ENCODE data around the gene PHLDB1.

PHLDB1 gene

DNA sequence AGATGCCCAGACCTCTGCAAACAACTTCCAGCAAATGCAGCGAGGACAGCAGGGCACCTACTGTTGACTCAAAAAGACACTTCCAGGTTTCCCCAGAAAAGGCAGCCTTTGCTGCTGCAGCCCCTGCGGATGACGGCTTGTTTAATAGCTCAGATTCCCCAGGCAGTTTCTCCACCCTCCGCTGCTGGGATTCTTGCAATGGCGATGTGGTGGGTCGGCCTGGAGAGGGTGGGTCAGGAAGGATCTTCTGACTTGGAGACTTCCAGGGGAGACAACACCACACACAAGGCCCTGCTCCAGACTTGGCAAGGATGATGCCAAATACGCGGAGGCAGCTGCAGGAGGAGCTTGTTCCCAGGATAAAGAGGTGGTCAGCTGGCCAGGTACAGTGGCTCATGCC, 89.9 kb downstream of the PHLDB1 start:
- H3K4me1 ChIP-seq (ENCODE audit: control insufficient read depth, low read length) = peaks cover 7% of the 10 kb centered on the region
- H3F3A ChIP-seq (ENCODE audit: control insufficient read depth, insufficient read depth) = no peaks in the 10 kb centered on the region
- TF ChIP-seq, protein P1, sequence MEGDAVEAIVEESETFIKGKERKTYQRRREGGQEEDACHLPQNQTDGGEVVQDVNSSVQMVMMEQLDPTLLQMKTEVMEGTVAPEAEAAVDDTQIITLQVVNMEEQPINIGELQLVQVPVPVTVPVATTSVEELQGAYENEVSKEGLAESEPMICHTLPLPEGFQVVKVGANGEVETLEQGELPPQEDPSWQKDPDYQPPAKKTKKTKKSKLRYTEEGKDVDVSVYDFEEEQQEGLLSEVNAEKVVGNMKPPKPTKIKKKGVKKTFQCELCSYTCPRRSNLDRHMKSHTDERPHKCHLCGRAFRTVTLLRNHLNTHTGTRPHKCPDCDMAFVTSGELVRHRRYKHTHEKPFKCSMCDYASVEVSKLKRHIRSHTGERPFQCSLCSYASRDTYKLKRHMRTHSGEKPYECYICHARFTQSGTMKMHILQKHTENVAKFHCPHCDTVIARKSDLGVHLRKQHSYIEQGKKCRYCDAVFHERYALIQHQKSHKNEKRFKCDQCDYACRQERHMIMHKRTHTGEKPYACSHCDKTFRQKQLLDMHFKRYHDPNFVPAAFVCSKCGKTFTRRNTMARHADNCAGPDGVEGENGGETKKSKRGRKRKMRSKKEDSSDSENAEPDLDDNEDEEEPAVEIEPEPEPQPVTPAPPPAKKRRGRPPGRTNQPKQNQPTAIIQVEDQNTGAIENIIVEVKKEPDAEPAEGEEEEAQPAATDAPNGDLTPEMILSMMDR (IDR thresholded peaks at IDR 0.05; ENCODE audit: low read depth, low read length, poor library complexity, severe bottlenecking) = no peak
- no peak for TF ChIP-seq EZH2phosphoT487 (IDR thresholded peaks at IDR 0.05; ENCODE audit: borderline replicate concordance, low read length)
- no peaks in the 10 kb centered on the region for H3K36me3 ChIP-seq (ENCODE audit: control insufficient read depth, low read length)
- no peaks in the 10 kb centered on the region for H3K9me3 ChIP-seq (ENCODE audit: control insufficient read depth, insufficient read depth, low read length)
- no peak overlapping the region for H3K4me2 ChIP-seq (ENCODE audit: low read length)
- no peak overlapping the region for H3K4me3 ChIP-seq (ENCODE audit: low read length)
- H3K27me3 ChIP-seq (ENCODE audit: control insufficient read depth, low read length) = no peaks in the 10 kb centered on the region
- H4K20me1 ChIP-seq (ENCODE audit: control insufficient read depth, insufficient read depth, low read depth, low read length) = no peaks in the 10 kb centered on the region
- no peak overlapping the region for H3K27ac ChIP-seq (ENCODE audit: low read depth, low read length)
- H3K79me2 ChIP-seq (ENCODE audit: control insufficient read depth, low read length) = no peaks in the 10 kb centered on the region
- no peaks in the 10 kb centered on the region for H3K9me2 ChIP-seq (replicated peaks; ENCODE audit: control insufficient read depth, low read length)

DNA sequence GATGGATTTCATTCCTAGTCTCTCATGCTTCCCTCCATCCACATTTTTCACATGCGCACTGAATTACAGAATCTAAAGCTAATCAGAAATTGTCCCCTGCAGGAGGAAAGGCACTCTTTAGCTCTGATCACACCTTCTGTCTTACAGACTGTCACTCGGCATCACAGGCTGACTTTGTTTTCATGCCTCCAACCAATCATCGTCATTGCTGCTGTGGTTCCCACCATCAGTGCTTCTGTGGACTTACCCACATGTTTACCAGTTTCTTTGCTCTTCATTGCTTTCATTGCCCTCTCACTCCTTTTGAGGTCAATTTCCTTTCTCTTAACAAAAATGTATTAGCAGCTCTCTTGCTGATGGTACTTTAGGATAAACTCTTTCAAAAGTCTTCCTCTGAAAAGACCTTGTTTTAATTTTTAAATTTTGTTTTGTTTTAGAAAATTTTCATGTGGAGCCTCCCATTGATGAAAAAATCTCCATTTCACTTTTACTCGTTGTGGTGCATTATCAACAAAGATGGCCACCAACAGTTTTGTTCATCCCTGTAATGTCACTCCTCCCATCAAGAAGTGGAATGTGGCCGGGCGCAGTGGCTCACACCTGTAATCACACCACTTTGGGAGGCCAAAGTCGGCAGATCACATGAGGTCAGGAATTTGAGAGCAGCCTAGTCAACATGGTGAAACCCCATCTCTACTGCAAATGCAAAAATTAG, 92.2 kb downstream of the PHLDB1 start:
- no peaks in the 10 kb centered on the region for H3K79me2 ChIP-seq (ENCODE audit: control insufficient read depth, low read length)
- H3K27me3 ChIP-seq (ENCODE audit: control insufficient read depth, low read length) = no peaks in the 10 kb centered on the region
- H3K9me3 ChIP-seq (ENCODE audit: control insufficient read depth, insufficient read depth, low read length) = no peaks in the 10 kb centered on the region
- no peak overlapping the region for H3K4me3 ChIP-seq (ENCODE audit: low read length)
- H3K27ac ChIP-seq (ENCODE audit: low read depth, low read length) = no peak overlapping the region
- H3K36me3 ChIP-seq (ENCODE audit: control insufficient read depth, low read length) = no peaks in the 10 kb centered on the region
- no peak for TF ChIP-seq EZH2phosphoT487 (IDR thresholded peaks at IDR 0.05; ENCODE audit: borderline replicate concordance, low read length)
- TF ChIP-seq, protein P1 (IDR thresholded peaks at IDR 0.05; ENCODE audit: low read depth, low read length, poor library complexity, severe bottlenecking) = no peak
- H3K4me2 ChIP-seq (ENCODE audit: low read length) = no peak overlapping the region
- H4K20me1 ChIP-seq (ENCODE audit: control insufficient read depth, insufficient read depth, low read depth, low read length) = no peaks in the 10 kb centered on the region
- H3F3A ChIP-seq (ENCODE audit: control insufficient read depth, insufficient read depth) = no peaks in the 10 kb centered on the region
- no peaks in the 10 kb centered on the region for H3K9me2 ChIP-seq (replicated peaks; ENCODE audit: control insufficient read depth, low read length)
- H3K4me1 ChIP-seq (ENCODE audit: control insufficient read depth, low read length) = peaks cover 11% of the 10 kb centered on the region

DNA sequence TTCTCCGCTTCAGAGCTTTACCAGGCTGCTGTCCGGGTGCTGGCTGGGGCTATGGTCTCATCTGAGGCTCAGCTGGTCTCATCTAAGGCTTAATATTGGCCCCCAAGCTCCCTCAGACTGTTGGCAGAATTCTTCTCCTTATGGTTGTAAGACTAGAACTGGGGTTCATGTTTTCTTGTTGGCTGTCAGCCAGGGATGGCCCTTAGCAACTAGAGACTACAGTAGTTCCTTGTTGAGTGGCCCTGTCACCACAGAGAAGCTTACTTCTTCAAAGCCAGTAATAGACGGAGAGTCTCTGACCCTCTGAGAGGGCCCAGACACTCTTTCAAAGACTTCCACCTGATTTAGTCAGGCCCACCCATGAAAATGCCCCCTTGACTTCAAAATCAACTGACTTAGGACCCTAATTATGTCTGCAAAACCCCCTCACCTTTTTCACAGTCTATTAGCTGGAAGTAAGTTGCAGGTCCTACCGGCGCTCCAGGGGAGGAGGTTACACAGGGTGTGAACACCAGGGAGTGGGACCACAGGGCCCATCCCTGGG, 96.2 kb downstream of the PHLDB1 start:
- Histone ChIP-seq H3K79me2 (ENCODE audit: control insufficient read depth, low read length) (no peaks in the 10 kb centered on the region), H3K27me3 (ENCODE audit: control insufficient read depth, low read length) (peaks cover 3% of the 10 kb centered on the region; the same call in 1 of the 2 replicates), H3K4me2 (ENCODE audit: low read length) (no peak overlapping the region), H3K27ac (ENCODE audit: low read depth, low read length) (no peak overlapping the region), H4K20me1 (ENCODE audit: control insufficient read depth, insufficient read depth, low read depth, low read length) (no peaks in the 10 kb centered on the region), H3K9me2 (replicated peaks; ENCODE audit: control insufficient read depth, low read length) (no peaks in the 10 kb centered on the region), H3K4me3 (ENCODE audit: low read length) (no peak overlapping the region), H3K4me1 (ENCODE audit: control insufficient read depth, low read length) (peaks cover 26% of the 10 kb centered on the region), H3F3A (ENCODE audit: control insufficient read depth, insufficient read depth) (no peaks in the 10 kb centered on the region), H3K36me3 (ENCODE audit: control insufficient read depth, low read length) (no peaks in the 10 kb centered on the region), H3K9me3 (ENCODE audit: control insufficient read depth, insufficient read depth, low read length) (no peaks in the 10 kb centered on the region)
- no peak for TF ChIP-seq EZH2phosphoT487 (IDR thresholded peaks at IDR 0.05; ENCODE audit: borderline replicate concordance, low read length)
- TF ChIP-seq, protein P1 (IDR thresholded peaks at IDR 0.05; ENCODE audit: low read depth, low read length, poor library complexity, severe bottlenecking) = no peak
